Bone marrow (tissue), 2 donors: ENCODE results near the gene PPFIBP1.
"Not testable (repeated sequence)": the region's sequence is repeated elsewhere in the genome, so short reads cannot be mapped to it uniquely, and the experiment has no call there.

Experiments
- DNase-seq, 2 donors: peaks; one replicate each; lab custom pipeline; 2025; lab: John Stamatoyannopoulos, UW

The PPFIBP1 gene

GRCh38 chr12:27592548-27592947 lies 68.5 kb downstream of the PPFIBP1 start:
- DNase-seq: no peak

- DNase-seq: no peak
Measured at GRCh38 chr12:27593266-27593665, 69.3 kb downstream of the PPFIBP1 start.

- no peak for DNase-seq
Measured at GRCh38 chr12:27595231-27595642, 71.2 kb downstream of the PPFIBP1 start.

- DNase-seq: not testable (repeated sequence)
Measured at GRCh38 chr12:27598866-27599265, 74.9 kb downstream of the PPFIBP1 start.

- peak in 1 of 2 donors; percentile 49 for DNase-seq
Measured at GRCh38 chr12:27601056-27601828, 77.2 kb downstream of the PPFIBP1 start.

- no peak for DNase-seq
Measured at GRCh38 chr12:27602516-27602915, 78.5 kb downstream of the PPFIBP1 start.

GRCh38 chr12:27604431-27604830 lies 80.4 kb downstream of the PPFIBP1 start:
- no peak for DNase-seq

- DNase-seq: no peak
Measured at GRCh38 chr12:27606986-27607385, 83.0 kb downstream of the PPFIBP1 start.

GRCh38 chr12:27607591-27607990 lies 83.6 kb downstream of the PPFIBP1 start:
- DNase-seq: no peak

GRCh38 chr12:27608890-27609289 lies 84.9 kb downstream of the PPFIBP1 start:
- DNase-seq: no peak

- no peak for DNase-seq
Measured at GRCh38 chr12:27610374-27610773, 86.4 kb downstream of the PPFIBP1 start.

GRCh38 chr12:27614386-27614785 lies 90.4 kb downstream of the PPFIBP1 start:
- no peak for DNase-seq

- DNase-seq: no peak
Measured at GRCh38 chr12:27614866-27615265, 90.9 kb downstream of the PPFIBP1 start.

GRCh38 chr12:27615331-27615891 lies 91.4 kb downstream of the PPFIBP1 start:
- DNase-seq: no peak

GRCh38 chr12:27616356-27617142 lies 92.5 kb downstream of the PPFIBP1 start:
- DNase-seq: no peak

GRCh38 chr12:27618836-27619235 lies 94.8 kb downstream of the PPFIBP1 start:
- no peak for DNase-seq

- peak in 1 of 2 donors; percentile 88 for DNase-seq
Measured at GRCh38 chr12:27619308-27619707, 95.3 kb downstream of the PPFIBP1 start.

GRCh38 chr12:27620121-27620520 lies 96.1 kb downstream of the PPFIBP1 start:
- DNase-seq: no peak

- no peak for DNase-seq
Measured at GRCh38 chr12:27622436-27623195, 98.6 kb downstream of the PPFIBP1 start.

GRCh38 chr12:27623645-27624044 lies 99.6 kb downstream of the PPFIBP1 start:
- DNase-seq: no peak

GRCh38 chr12:27624586-27624985 lies 100.6 kb downstream of the PPFIBP1 start:
- DNase-seq: no peak
